Measurements from ENCODE around the gene MARCKS.

The MARCKS gene

DNA sequence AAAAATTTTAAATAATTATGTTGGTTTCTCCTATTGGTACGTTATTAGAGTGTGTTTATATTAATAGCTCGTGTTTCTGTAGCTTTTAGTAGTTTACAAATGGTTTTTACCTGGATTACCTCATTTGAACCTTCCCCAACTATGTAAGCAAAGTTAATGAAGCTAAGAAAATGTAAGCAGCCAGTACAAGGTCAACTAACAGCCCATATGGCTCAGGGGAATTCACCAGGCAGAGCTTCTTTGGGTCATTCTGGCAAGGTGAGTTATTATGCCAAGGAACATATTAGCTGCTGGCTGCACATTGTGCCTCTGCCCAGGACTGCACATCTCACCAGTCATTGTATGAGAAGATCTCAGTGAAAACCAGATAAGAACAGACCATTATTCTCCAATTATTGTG lies 27.0 kb upstream of the MARCKS start:
- TF ChIP-seq POLR2A (IDR thresholded peaks at IDR 0.05; ENCODE audit: low read length), result no peak
- TF ChIP-seq GATA1 (IDR thresholded peaks at IDR 0.05; ENCODE audit: low read depth, low read length), result no peak
- DNase-seq, result no peak

DNA sequence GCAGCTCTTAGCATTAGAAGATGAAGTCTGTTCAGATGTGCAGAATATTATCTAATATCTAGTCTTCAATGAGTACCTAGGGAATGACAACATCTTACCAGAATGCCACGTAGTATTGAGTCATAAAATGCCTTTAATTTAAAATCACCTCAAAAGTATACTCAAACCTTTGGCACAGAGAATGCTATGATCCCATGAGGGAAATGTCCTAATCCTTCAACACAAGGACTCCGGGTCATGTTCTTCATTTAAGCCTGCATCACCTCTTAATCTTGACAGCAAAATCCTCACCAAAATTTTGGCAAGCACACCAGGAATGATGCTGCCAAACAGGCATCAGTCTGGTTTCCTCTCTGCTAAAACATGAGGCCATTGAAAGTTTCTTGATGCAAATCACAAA lies 23.6 kb upstream of the MARCKS start:
- no peak for TF ChIP-seq GATA1 (IDR thresholded peaks at IDR 0.05; ENCODE audit: low read depth, low read length)
- no peak for TF ChIP-seq POLR2A (IDR thresholded peaks at IDR 0.05; ENCODE audit: low read length)

DNA sequence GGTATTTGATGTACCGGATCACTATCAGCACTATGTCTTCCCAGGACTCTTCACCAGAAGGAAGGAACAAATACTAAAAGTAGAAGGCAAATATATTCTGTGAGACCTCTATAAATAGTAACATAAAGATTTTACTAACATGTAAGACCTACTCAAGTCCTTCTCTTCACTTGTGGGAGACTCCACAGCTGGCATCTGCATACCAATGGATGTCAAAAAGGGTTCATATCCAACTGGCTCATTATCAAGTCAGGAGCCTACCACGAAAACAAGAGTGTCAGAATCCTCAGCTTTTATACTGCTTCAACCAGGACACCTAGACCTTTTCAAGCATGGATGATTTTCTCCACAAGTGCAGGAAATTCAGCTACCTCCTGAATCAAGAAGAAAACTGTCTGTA lies 20.0 kb upstream of the MARCKS start:
- DNase-seq, result no peak
- TF ChIP-seq GATA1 (IDR thresholded peaks at IDR 0.05; ENCODE audit: low read depth, low read length) (no peak), POLR2A (IDR thresholded peaks at IDR 0.05; ENCODE audit: low read length) (no peak)

More for the DNA sequence above, 23.6 kb upstream of the MARCKS start:
- no peak for DNase-seq

DNA sequence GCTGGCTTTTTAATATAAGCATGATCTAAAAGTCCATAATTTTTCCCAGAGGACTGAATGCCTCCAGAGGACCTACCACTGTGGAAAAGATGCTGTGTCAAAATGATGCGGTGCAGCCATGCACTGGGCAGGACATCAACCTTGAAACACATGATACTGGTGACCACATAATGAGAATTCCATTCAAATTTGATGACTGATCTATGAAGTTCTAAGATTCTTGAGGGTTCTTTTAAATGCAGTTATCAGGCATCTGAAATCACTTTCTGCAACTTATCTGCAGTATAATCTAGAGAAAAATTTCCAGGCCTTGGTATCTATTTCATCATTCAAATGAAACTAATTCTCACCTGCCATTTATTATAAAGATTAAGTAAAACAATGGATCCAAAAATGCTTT lies 15.0 kb upstream of the MARCKS start:
- TF ChIP-seq GATA1 (IDR thresholded peaks at IDR 0.05; ENCODE audit: low read depth, low read length) (no peak), POLR2A (IDR thresholded peaks at IDR 0.05; ENCODE audit: low read length) (no peak)
- no peak for DNase-seq

DNA sequence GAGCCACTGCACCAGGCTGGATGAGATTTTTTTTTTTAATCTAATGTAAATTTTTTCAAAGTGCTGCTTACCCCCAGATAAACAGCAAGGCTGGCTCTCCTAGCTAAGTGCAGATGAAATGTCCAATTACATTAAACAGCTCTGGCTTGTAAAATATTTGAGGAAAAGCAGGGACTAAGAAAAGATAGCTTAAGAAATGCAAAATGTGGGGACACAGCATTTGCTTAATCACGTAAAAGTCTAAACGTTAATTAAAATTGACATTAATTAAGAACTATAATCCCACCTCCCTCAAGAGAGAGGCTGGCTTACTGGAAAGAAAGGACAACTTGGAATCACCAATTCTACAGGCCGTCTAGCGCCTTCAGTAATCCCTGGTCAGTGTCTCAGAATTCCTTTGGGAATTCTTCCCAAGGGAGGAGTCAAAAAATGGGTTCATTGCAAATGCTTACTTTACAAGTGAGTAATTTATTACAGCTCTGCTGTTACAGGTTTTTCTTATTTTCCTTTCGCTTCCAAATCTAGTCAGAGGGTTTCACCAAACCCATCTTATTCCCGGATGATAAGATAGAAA lies 13.6 kb upstream of the MARCKS start:
- no peak for DNase-seq
- no peak for TF ChIP-seq POLR2A (IDR thresholded peaks at IDR 0.05; ENCODE audit: low read length)
- no peak for TF ChIP-seq GATA1 (IDR thresholded peaks at IDR 0.05; ENCODE audit: low read depth, low read length)

DNA sequence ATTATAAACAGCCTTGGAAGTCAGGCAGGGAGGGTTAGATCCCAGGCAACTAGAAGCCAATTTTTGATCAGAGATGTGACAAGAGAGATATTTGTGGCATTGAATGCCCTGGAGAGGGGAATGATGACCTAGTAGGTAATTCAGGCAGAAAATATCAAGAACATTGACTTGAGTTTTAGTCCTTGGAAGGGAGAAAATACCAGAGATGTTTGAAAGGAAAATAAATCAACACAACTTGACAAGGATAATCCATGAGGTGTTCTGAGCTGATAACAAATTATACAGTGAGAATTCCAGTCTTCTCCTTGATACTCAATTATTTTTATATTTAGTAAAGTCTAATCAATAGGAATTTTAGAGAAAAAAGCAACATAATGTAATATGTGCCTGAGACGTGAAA lies 10.6 kb upstream of the MARCKS start:
- DNase-seq, result no peak
- TF ChIP-seq GATA1 (IDR thresholded peaks at IDR 0.05; ENCODE audit: low read depth, low read length) (no peak), POLR2A (IDR thresholded peaks at IDR 0.05; ENCODE audit: low read length) (no peak)

DNA sequence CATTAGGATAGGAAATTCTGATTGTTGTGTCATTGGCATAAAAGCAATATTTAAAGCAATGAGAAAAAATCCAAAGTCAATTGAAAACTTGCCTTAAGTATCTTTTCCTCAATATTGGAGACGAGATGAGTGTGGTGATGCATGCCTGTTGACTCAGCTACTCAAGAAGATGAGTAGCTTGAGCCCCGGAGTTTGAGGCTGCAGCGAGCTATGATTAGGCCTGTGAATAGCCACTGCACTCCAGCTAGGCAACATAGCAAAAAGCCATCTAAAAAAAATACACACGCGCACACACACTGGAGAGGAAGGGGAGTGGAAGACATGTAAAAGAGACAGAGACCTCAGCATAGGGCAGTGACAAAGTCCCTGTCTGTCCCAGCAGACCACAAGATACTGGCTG lies 9.7 kb upstream of the MARCKS start:
- no peak for DNase-seq
- no peak for TF ChIP-seq POLR2A (IDR thresholded peaks at IDR 0.05; ENCODE audit: low read length)
- no peak for TF ChIP-seq GATA1 (IDR thresholded peaks at IDR 0.05; ENCODE audit: low read depth, low read length)

DNA sequence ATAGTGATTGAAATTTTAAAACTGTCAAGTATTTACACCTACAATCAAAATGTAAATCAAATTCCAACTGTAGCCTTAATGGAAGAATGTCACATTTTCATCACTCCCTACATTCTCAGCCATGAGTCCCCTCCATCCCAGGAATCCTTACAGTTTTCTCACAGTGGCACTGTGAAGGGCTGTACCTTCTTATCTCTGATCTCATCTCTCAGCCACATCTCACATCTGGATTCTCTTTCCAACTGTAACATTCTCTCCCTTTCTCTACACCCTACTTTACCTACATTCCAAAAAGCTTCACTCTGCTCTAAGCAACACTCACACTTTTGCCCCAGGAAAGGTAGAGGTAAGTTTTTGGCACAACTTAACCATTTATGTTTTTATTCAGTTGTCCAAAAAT lies 8.9 kb upstream of the MARCKS start:
- TF ChIP-seq GATA1 (IDR thresholded peaks at IDR 0.05; ENCODE audit: low read depth, low read length), result no peak
- TF ChIP-seq POLR2A (IDR thresholded peaks at IDR 0.05; ENCODE audit: low read length), result no peak

DNA sequence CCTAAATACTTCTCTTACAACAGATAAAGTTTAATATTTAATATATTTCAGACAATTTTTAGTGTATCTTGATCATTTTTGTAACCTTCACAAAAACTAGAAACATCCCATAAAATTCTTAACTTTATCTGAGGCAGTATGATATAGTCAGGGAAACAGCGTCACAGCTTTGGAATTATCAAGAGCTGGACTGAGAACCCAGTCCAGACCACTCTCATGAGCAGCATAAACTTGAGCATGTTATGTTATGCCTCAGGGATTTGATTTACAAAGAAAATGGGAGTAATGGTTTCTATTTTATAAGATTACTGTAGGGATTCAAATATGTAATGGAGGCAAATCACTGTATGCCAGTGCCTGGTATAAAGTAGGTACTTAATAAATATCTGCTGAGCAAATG lies 8.3 kb upstream of the MARCKS start:
- TF ChIP-seq POLR2A (IDR thresholded peaks at IDR 0.05; ENCODE audit: low read length), result no peak
- no peak for DNase-seq

More for the DNA sequence above, 8.9 kb upstream of the MARCKS start:
- DNase-seq, result no peak

DNA sequence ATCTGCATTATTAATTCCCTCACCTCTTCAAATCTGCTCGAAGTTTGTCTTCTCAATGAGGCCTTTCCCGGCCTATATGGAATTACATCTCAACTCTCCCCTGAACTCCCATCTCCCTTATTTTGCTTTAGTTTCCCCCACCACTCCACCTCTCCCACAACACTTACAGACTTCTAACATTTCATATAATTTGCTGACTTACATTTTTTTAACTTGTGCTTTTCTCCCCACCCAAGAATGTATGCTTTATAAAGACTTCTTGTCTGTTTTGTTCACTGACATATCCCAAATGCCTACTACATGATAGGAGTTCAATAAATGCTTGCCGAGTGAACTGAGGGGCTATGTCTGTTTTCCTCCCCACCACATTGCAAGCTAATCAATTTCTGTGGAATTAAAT lies 3.9 kb upstream of the MARCKS start:
- DNase-seq, result no peak
- no peak for TF ChIP-seq POLR2A (IDR thresholded peaks at IDR 0.05; ENCODE audit: low read length)
- TF ChIP-seq GATA1 (IDR thresholded peaks at IDR 0.05; ENCODE audit: low read depth, low read length), result no peak

DNA sequence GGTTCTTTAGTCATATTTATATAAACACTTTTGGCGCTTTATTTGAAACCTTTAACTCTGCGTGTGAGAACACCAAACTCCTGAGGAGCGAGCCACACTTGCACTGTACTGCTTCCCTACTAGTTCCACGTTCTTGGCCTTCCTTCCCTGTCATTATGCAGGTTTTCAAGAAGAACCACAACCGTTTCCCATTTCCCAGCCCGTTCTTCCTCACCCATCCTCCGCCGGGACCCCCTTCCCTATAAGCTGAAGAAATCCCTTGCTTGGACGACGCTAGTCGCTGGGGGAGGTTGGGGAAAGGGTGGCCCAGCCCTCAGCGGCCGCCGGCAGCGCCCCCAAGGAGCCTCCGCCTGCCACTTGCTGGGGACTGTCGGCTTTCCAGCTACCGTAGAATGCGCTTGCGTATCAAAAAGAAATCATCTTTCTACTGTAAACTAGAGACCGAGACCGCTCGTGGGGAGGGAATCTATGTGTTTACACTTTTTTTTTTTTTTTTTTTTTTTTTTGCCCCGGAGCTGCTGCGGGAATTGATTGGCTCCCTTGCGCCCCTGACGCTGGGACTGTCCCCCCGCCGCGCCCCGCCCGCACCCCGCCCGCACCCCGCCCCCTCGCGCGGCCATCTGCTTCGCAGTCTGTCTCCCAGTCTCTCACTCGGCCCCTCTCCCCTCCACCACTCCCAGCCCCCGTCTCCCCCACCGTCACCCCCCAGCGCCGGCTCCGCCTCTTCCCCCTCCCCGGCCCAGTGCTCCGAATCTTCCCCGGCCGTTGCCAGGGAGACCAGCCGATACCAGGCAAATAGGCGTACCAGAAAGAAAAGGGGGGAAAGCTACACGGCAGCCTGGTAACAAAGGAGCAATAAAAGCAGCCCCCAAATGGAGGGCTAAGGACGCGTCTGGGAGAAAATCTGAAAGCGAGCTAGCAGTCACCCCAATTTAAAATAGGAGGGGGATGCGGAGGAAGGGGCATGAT lies 2.3 kb upstream of the MARCKS start:
- peak; percentile 68 to 73 for DNase-seq
- no peak for TF ChIP-seq GATA1 (IDR thresholded peaks at IDR 0.05; ENCODE audit: low read depth, low read length)
- TF ChIP-seq POLR2A (IDR thresholded peaks at IDR 0.05; ENCODE audit: low read length), result no peak

DNA sequence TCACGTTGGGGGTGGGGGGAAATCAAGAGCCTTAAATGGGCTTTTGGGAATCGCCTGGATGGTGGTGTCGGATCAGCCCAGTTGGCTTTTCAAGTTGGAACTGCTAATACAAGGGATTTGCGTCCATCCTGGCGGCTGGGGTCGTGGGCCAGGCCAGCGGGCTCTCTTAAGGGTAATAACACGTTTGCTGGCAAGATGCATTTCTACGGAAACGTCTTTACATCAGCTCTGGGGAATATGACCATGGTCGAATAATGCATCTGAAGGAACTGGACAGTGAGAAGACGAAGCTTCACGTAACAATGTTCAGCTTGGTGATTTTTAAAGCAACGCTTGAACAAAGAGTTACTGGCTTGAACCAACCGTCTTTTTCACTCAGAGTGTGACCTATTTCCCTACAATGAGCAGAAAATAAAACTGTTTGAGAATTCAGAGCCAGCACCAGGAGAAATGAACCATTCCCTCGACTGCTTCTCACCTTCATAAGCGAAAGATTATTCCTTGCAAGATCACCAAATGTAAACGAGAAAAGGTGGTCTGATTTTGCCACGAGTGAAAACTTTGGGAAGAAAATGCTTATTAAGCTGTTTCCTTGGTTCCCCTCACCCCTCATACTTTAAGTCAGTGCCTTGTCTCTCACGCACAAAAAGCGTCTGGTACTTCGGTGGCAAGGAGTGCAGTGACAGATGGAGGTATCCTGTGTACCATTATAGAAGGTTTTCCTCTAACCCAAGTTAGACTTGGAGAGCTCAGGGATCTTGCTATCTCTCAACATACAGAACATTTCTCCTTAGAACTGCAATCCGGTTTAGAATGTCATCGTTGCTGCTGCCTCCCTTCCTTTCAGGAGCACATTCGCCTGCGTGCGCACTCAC lies 1.4 kb upstream of the MARCKS start:
- DNase-seq, result peak; percentile 37 to 47
- TF ChIP-seq GATA1 (IDR thresholded peaks at IDR 0.05; ENCODE audit: low read depth, low read length) (no peak), POLR2A (IDR thresholded peaks at IDR 0.05; ENCODE audit: low read length) (no peak)

DNA sequence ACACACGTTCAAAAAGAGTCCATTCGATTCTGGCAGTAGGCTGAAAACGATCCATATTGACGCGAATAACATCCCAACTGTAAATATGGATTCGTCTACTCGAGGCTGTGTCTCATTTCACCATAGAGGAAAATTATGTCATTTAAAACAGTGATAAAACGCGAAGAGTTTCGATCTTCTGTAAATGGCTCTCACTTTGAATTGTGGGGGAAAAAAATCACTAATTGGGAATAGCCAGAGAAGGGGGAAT lies 845 bp upstream of the MARCKS start:
- no peak for TF ChIP-seq POLR2A (IDR thresholded peaks at IDR 0.05; ENCODE audit: low read length)
- no peak for TF ChIP-seq GATA1 (IDR thresholded peaks at IDR 0.05; ENCODE audit: low read depth, low read length)
- DNase-seq, result no peak
